Naive thymus-derived CD4-positive, alpha-beta T cell (primary cell): Measurements from ENCODE around the gene SYT17. TPM values are rescaled to one million over a fixed set of nuclear protein-coding genes. Genes with fewer than 3 reads are reported as not detected.

Experiments
- ATAC-seq: fragments of 150-1000 bp; cut with Tn5 transposase; 2 replicates; pipeline ENCODE4 v1.10.0; 2021; ENCODE audit warnings: mild to moderate bottlenecking, moderate library complexity
- CTCF ChIA-PET: fragments of 350-600 bp; sonication (Branson Sonifier 250); formaldehyde crosslinking; loops from one replicate; lab custom pipeline; 2021; ENCODE audit warnings: antibody characterized with exemption; lab: Charles Lee
- POLR2A ChIA-PET: fragments of 350-600 bp; sonication (Branson Sonifier 250); formaldehyde crosslinking; loops from one replicate; lab custom pipeline; 2021; ENCODE audit warnings: antibody characterized with exemption, inconsistent platforms; lab: Charles Lee
- DNase-seq, 9 donors: peaks; one replicate each; pipeline versions ENCODE4 v3.0.0 to v3.0.0-alpha.2; 2020 to 2022; ENCODE audit warnings: mixed read lengths in 1 of 9
- H3K27ac ChIP-seq: one replicate; pipeline ENCODE4 v1.7.0; 2013; ENCODE audit warnings: mild to moderate bottlenecking, low read depth, low read length, moderate library complexity
- H3K27me3 ChIP-seq, 2 donors: one replicate each; pipeline ENCODE4 v1.7.0; 2013; ENCODE audit warnings: low read length in 2 of 2, mild to moderate bottlenecking in 2 of 2, moderate library complexity in 2 of 2; ENCODE audit not compliant: control insufficient read depth in 2 of 2, insufficient read depth in 2 of 2
- H3K36me3 ChIP-seq, 3 experiments: 1 replicate in 2 of 3; 2 replicates in 1 of 3; pipeline ENCODE4 v1.7.0; 2013; ENCODE audit warnings: low read length in 3 of 3, mild to moderate bottlenecking in 3 of 3, moderate library complexity in 1 of 3; ENCODE audit not compliant: insufficient read depth in 3 of 3, control insufficient read depth in 2 of 3
- H3K4me1 ChIP-seq, 2 donors: one replicate each; pipeline ENCODE4 v1.7.0; 2013; ENCODE audit warnings: low read length in 2 of 2, mild to moderate bottlenecking in 2 of 2, moderate library complexity in 1 of 2; ENCODE audit not compliant: control insufficient read depth in 2 of 2, insufficient read depth in 2 of 2
- H3K4me3 ChIP-seq: 2 replicates; pipeline ENCODE4 v1.7.0; 2013; ENCODE audit warnings: mild to moderate bottlenecking, low read length
- H3K9me3 ChIP-seq, 3 experiments: 1 replicate in 2 of 3; 2 replicates in 1 of 3; pipeline ENCODE4 v1.7.0; 2013; ENCODE audit warnings: low read length in 3 of 3; ENCODE audit not compliant: control insufficient read depth in 2 of 3
- H3K27ac Mint-ChIP-seq, 9 donors: one replicate each; pipeline ENCODE4 v1.8.0; 2020 to 2022; ENCODE audit warnings: mixed read lengths in 9 of 9, mild to moderate bottlenecking in 8 of 9, moderate library complexity in 5 of 9, inconsistent platforms in 2 of 9
- H3K27me3 Mint-ChIP-seq, 5 donors: one replicate each; pipeline ENCODE4 v1.8.0; 2021 to 2022; ENCODE audit warnings: mixed read lengths in 5 of 5, mild to moderate bottlenecking in 1 of 5
- H3K36me3 Mint-ChIP-seq, 5 donors: one replicate each; pipeline ENCODE4 v1.8.0; 2020 to 2022; ENCODE audit warnings: mixed read lengths in 5 of 5, mild to moderate bottlenecking in 3 of 5, inconsistent platforms in 1 of 5
- H3K4me1 Mint-ChIP-seq, 7 donors: one replicate each; pipeline ENCODE4 v1.8.0; 2020 to 2022; ENCODE audit warnings: mixed read lengths in 7 of 7, mild to moderate bottlenecking in 3 of 7, inconsistent platforms in 1 of 7
- H3K4me3 Mint-ChIP-seq, 10 donors: one replicate each; pipeline ENCODE4 v1.8.0; 2020 to 2022; ENCODE audit warnings: mild to moderate bottlenecking in 10 of 10, mixed read lengths in 10 of 10, moderate library complexity in 6 of 10, inconsistent platforms in 2 of 10
- H3K9me3 Mint-ChIP-seq, 11 donors: one replicate each; pipeline ENCODE4 v1.8.0; 2020 to 2022; ENCODE audit warnings: mixed read lengths in 11 of 11, mild to moderate bottlenecking in 4 of 11, inconsistent platforms in 1 of 11, moderate library complexity in 1 of 11
- intact Hi-C, 2 donors: fragments of 100-400 bp; cut with micrococcal nuclease; formaldehyde crosslinking; loops; one replicate each; pipeline ENCODE4 v1.15.1; 2023
- polyA plus RNA-seq, 2 donors: library from polyadenylated mRNA; unstranded; fragments of 300-500 nt; fragmentation: Illumina TruSeq; gene quantifications; one replicate each; pipeline ENCODE4 v1.2.3, GENCODE V29; 2021
- total RNA-seq, 6 experiments: library from RNA in 5 of 6; stranded (reverse) in 5 of 6; gene quantifications; 1 replicate in 5 of 6; 2 replicates in 1 of 6; pipeline ENCODE4 v1.2.3 and lab custom pipeline; 2021 to 2026

SYT17 gene
- total and polyA plus RNA-seq, 7 experiments from 2014 or later, result 0.08 to 3.6 (median 0.24) TPM; not detected in 4

GRCh38 chr16:19127674-19128131 lies 40.3 kb upstream of the SYT17 start:
- Mint-ChIP-seq H3K27ac (peak overlapping the region in 1 of 9 donors; percentile 74), H3K4me1 (peaks cover 8 to 48% (median 9%) of the 10 kb centered on the region in 7 donors), H3K9me3 (peaks cover 0 to 9% (median 0%) of the 10 kb centered on the region in 11 donors), H3K36me3 (peaks cover 0 to 33% (median 0%) of the 10 kb centered on the region in 5 donors), H3K27me3 (peaks cover 0 to 7% (median 0%) of the 10 kb centered on the region in 5 donors), H3K4me3 (peak overlapping the region in 1 of 10 donors; percentile 39)
- ATAC-seq, result no peak
- Histone ChIP-seq H3K27ac (no peak overlapping the region), H3K36me3 (no peaks in the 10 kb centered on the region), H3K9me3 (no peaks in the 10 kb centered on the region), H3K4me1 (no peaks in the 10 kb centered on the region), H3K27me3 (no peaks in the 10 kb centered on the region), H3K4me3 (no peak overlapping the region)
- ChIA-PET POLR2A (no interaction called here), CTCF (no interaction called here)
- no peak for DNase-seq
- intact Hi-C loops, result no loop called here

GRCh38 chr16:19128454-19129200 lies 39.4 kb upstream of the SYT17 start:
- H3K4me3 ChIP-seq, result no peak overlapping the region
- H3K27ac ChIP-seq, result no peak overlapping the region
- Mint-ChIP-seq H3K27me3 (peaks cover 0 to 7% (median 0%) of the 10 kb centered on the region in 5 donors), H3K4me3 (no peak overlapping the region), H3K27ac (no peak overlapping the region), H3K4me1 (peaks cover 8 to 48% (median 9%) of the 10 kb centered on the region in 7 donors), H3K36me3 (peaks cover 0 to 28% (median 0%) of the 10 kb centered on the region in 5 donors), H3K9me3 (peaks cover 0 to 9% (median 0%) of the 10 kb centered on the region in 11 donors)
- no peaks in the 10 kb centered on the region for H3K27me3 ChIP-seq
- H3K36me3 ChIP-seq, result no peaks in the 10 kb centered on the region
- ATAC-seq (no peak), DNase-seq (no peak)
- CTCF ChIA-PET, result no interaction called here
- H3K9me3 ChIP-seq, result no peaks in the 10 kb centered on the region
- POLR2A ChIA-PET, result no interaction called here
- H3K4me1 ChIP-seq, result no peaks in the 10 kb centered on the region
- intact Hi-C loops, result no loop called here

- Mint-ChIP-seq H3K27me3 (peaks cover 0 to 3% (median 0%) of the 10 kb centered on the region in 5 donors), H3K4me1 (peaks cover 8 to 48% (median 9%) of the 10 kb centered on the region in 7 donors), H3K9me3 (peaks cover 0 to 6% (median 0%) of the 10 kb centered on the region in 11 donors), H3K4me3 (peak overlapping the region in 1 of 10 donors; percentile 49), H3K27ac (peak overlapping the region in 1 of 9 donors; percentile 58), H3K36me3 (peaks cover 0 to 17% (median 0%) of the 10 kb centered on the region in 5 donors)
- Histone ChIP-seq H3K4me3 (no peak overlapping the region), H3K27ac (no peak overlapping the region), H3K27me3 (no peaks in the 10 kb centered on the region), H3K9me3 (no peaks in the 10 kb centered on the region), H3K4me1 (no peaks in the 10 kb centered on the region), H3K36me3 (no peaks in the 10 kb centered on the region)
- intact Hi-C loops, result no loop called here
- CTCF ChIA-PET, result no interaction called here
- DNase-seq, result no peak
- POLR2A ChIA-PET, result no interaction called here
- ATAC-seq, result no peak
These were observed 37.7 kb upstream of the SYT17 start for GRCh38 chr16:19130385-19130784.

- peak overlapping the region in 1 of 10 donors; percentile 49 for H3K4me3 Mint-ChIP-seq
- POLR2A ChIA-PET, result no interaction called here
- peaks cover 8 to 48% (median 9%) of the 10 kb centered on the region in 7 donors for H3K4me1 Mint-ChIP-seq
- ATAC-seq (peak; percentile 12), DNase-seq (no peak)
- no peaks in the 10 kb centered on the region for H3K9me3 Mint-ChIP-seq
- peaks cover 0 to 3% (median 0%) of the 10 kb centered on the region in 5 donors for H3K27me3 Mint-ChIP-seq
- H3K36me3 Mint-ChIP-seq, result peaks cover 0 to 11% (median 0%) of the 10 kb centered on the region in 5 donors
- Histone ChIP-seq H3K36me3 (no peaks in the 10 kb centered on the region), H3K4me1 (no peaks in the 10 kb centered on the region), H3K4me3 (no peak overlapping the region), H3K9me3 (no peaks in the 10 kb centered on the region), H3K27ac (no peak overlapping the region), H3K27me3 (no peaks in the 10 kb centered on the region)
- H3K27ac Mint-ChIP-seq, result peak overlapping the region in 1 of 9 donors; percentile 58
- intact Hi-C loops, result no loop called here
- CTCF ChIA-PET, result no interaction called here
These were observed 36.9 kb upstream of the SYT17 start for GRCh38 chr16:19130852-19131824.

- CTCF ChIA-PET, result no interaction called here
- Mint-ChIP-seq H3K9me3 (no peaks in the 10 kb centered on the region), H3K4me3 (no peak overlapping the region), H3K27ac (no peak overlapping the region), H3K4me1 (peaks cover 8 to 46% (median 9%) of the 10 kb centered on the region in 7 donors), H3K36me3 (peaks cover 0 to 8% (median 0%) of the 10 kb centered on the region in 5 donors), H3K27me3 (peaks cover 0 to 3% (median 0%) of the 10 kb centered on the region in 5 donors)
- intact Hi-C loops, result no loop called here
- Histone ChIP-seq H3K27me3 (no peaks in the 10 kb centered on the region), H3K27ac (no peak overlapping the region), H3K4me1 (no peaks in the 10 kb centered on the region), H3K36me3 (no peaks in the 10 kb centered on the region), H3K9me3 (no peaks in the 10 kb centered on the region), H3K4me3 (no peak overlapping the region)
- DNase-seq, result no peak
- no peak for ATAC-seq
- POLR2A ChIA-PET, result no interaction called here
These were observed 36.2 kb upstream of the SYT17 start for GRCh38 chr16:19131825-19132218.

- ATAC-seq (no peak), DNase-seq (no peak)
- Histone ChIP-seq H3K27ac (no peak overlapping the region), H3K27me3 (no peaks in the 10 kb centered on the region), H3K4me3 (no peak overlapping the region), H3K36me3 (no peaks in the 10 kb centered on the region), H3K9me3 (no peaks in the 10 kb centered on the region), H3K4me1 (no peaks in the 10 kb centered on the region)
- no peaks in the 10 kb centered on the region for H3K9me3 Mint-ChIP-seq
- POLR2A ChIA-PET, result no interaction called here
- intact Hi-C loops, result no loop called here
- H3K27me3 Mint-ChIP-seq, result peaks cover 0 to 5% (median 0%) of the 10 kb centered on the region in 5 donors
- no peak overlapping the region for H3K27ac Mint-ChIP-seq
- H3K4me1 Mint-ChIP-seq, result peaks cover 8 to 42% (median 9%) of the 10 kb centered on the region in 7 donors
- H3K36me3 Mint-ChIP-seq, result peaks cover 0 to 3% (median 0%) of the 10 kb centered on the region in 5 donors
- no peak overlapping the region for H3K4me3 Mint-ChIP-seq
- CTCF ChIA-PET, result no interaction called here
These were observed 35.8 kb upstream of the SYT17 start for GRCh38 chr16:19132255-19132654.
